Endodermal cell (in vitro differentiated cells): ENCODE data around the gene ZFP91. TPM values are rescaled to one million over a fixed set of nuclear protein-coding genes. Genes with fewer than 3 reads are reported as not detected.

Source experiments
- DNase-seq: peaks from one replicate; pipeline ENCODE4 v3.0.0-alpha.2; 2017
- H3K27ac ChIP-seq: 2 replicates; pipeline ENCODE4 v1.5.1; 2013; ENCODE audit warnings: mild to moderate bottlenecking, low read depth, low read length, moderate library complexity
- H3K27me3 ChIP-seq: 2 replicates; pipeline ENCODE4 v1.6.1; 2013; ENCODE audit warnings: mild to moderate bottlenecking, low read length, moderate library complexity; ENCODE audit not compliant: insufficient read depth, control insufficient read depth, poor library complexity, severe bottlenecking
- H3K36me3 ChIP-seq: 2 replicates; pipeline ENCODE4 v1.7.0; 2013; ENCODE audit warnings: mild to moderate bottlenecking, low read length, moderate library complexity; ENCODE audit not compliant: control insufficient read depth, insufficient read depth
- H3K4me1 ChIP-seq: one replicate; pipeline ENCODE4 v1.7.0; 2013; ENCODE audit warnings: low read length; ENCODE audit not compliant: control insufficient read depth, insufficient read depth
- H3K4me3 ChIP-seq: 2 replicates; pipeline ENCODE4 v1.5.1; 2013; ENCODE audit warnings: mild to moderate bottlenecking, low read length, moderate library complexity
- H3K9ac ChIP-seq: 2 replicates; pipeline ENCODE4 v1.6.1; 2013; ENCODE audit warnings: mild to moderate bottlenecking, low read length, moderate library complexity; ENCODE audit not compliant: poor library complexity, severe bottlenecking; ENCODE audit errors: extremely low read depth
- H3K9me3 ChIP-seq: 2 replicates; pipeline ENCODE4 v1.6.1; 2013; ENCODE audit warnings: mild to moderate bottlenecking, low read length, moderate library complexity; ENCODE audit not compliant: control insufficient read depth
- H3K27ac Mint-ChIP-seq: 2 replicates; pipeline ENCODE4 v1.8.0; 2020; ENCODE audit warnings: mixed read lengths
- H3K27me3 Mint-ChIP-seq: 2 replicates; pipeline ENCODE4 v1.8.0; 2021; ENCODE audit warnings: mild to moderate bottlenecking, mixed read lengths; ENCODE audit not compliant: insufficient read depth
- H3K36me3 Mint-ChIP-seq: 2 replicates; pipeline ENCODE4 v1.8.0; 2020; ENCODE audit warnings: low read depth, mixed read lengths
- H3K4me1 Mint-ChIP-seq: 2 replicates; pipeline ENCODE4 v1.8.0; 2020; ENCODE audit warnings: mixed read lengths
- H3K4me3 Mint-ChIP-seq: 2 replicates; pipeline ENCODE4 v1.8.0; 2020; ENCODE audit warnings: mild to moderate bottlenecking, moderate library complexity, mixed read lengths
- H3K9me3 Mint-ChIP-seq: 2 replicates; pipeline ENCODE4 v1.8.0; 2020; ENCODE audit warnings: mild to moderate bottlenecking, mixed read lengths
- WGBS, 2 experiments: methylation state at CpG; one replicate each; pipeline versions ENCODE4 v1.1.5 to v1.1.7; 2013; ENCODE audit warnings: missing lambda C conversion rate in 2 of 2, mixed read lengths in 1 of 2; ENCODE audit not compliant: insufficient coverage in 1 of 2, insufficient read length in 1 of 2; 5-methylcytosine and 5-hydroxymethylcytosine counted together
- total RNA-seq, 2 donors: library from RNA; stranded (reverse); fragmentation: NEBNext Ultra II Directional in 1 of 2; extraction: Animal tissue kit (Norgen Biotek cat#: 25700) in 1 of 2; gene quantifications; 2 replicates in 1 of 2; 3 replicates in 1 of 2; pipeline ENCODE4 v1.2.1, GENCODE V29; 2021
- TF ChIP-seq, protein P1 (sequence below): fragments of 200-600 bp; sonication (generic); conservative IDR thresholded peaks from 2 replicates; pipeline ENCODE4 v1.5.0; 2021; ENCODE audit warnings: antibody characterized with exemption, mild to moderate bottlenecking

The ZFP91 gene
- total RNA-seq, 2 donors from 2014 or later: 28.0 to 31.0 TPM

DNA sequence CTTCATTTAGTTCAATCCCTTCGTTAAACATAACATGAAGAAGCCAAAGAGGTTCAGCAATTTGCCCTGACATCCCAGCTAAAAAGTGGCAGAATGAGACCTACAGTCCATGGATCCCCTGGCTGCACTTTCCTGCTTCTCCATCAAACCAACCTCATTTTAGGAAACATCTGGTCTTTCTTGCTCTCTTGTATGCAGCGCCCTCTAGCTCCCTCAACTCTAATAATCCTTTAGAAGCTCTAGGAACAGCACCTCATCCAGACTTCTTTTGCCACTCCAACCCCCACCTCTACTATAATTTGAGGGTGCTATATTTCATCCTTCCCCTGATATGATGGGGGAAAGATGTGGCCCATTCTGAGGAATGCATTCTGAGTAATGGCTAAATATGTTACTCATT is 51.0 kb downstream of the ZFP91 start:
- TF ChIP-seq, protein P1, sequence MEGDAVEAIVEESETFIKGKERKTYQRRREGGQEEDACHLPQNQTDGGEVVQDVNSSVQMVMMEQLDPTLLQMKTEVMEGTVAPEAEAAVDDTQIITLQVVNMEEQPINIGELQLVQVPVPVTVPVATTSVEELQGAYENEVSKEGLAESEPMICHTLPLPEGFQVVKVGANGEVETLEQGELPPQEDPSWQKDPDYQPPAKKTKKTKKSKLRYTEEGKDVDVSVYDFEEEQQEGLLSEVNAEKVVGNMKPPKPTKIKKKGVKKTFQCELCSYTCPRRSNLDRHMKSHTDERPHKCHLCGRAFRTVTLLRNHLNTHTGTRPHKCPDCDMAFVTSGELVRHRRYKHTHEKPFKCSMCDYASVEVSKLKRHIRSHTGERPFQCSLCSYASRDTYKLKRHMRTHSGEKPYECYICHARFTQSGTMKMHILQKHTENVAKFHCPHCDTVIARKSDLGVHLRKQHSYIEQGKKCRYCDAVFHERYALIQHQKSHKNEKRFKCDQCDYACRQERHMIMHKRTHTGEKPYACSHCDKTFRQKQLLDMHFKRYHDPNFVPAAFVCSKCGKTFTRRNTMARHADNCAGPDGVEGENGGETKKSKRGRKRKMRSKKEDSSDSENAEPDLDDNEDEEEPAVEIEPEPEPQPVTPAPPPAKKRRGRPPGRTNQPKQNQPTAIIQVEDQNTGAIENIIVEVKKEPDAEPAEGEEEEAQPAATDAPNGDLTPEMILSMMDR: peak; percentile 80
- Mint-ChIP-seq H3K27ac (no peak overlapping the region), H3K9me3 (no peaks in the 10 kb centered on the region), H3K4me1 (no peaks in the 10 kb centered on the region), H3K27me3 (no peaks in the 10 kb centered on the region), H3K36me3 (peaks cover 3% of the 10 kb centered on the region), H3K4me3 (no peak overlapping the region)
- H3K4me3 ChIP-seq: no peak overlapping the region
- no peak overlapping the region for H3K27ac ChIP-seq
- peaks cover 19% of the 10 kb centered on the region for H3K36me3 ChIP-seq
- H3K9ac ChIP-seq: no peak overlapping the region
- no peaks in the 10 kb centered on the region for H3K9me3 ChIP-seq
- 20 to 37% methylated on average over 1 to 2 of the region's 2 CpGs for WGBS, 2 experiments
- no peaks in the 10 kb centered on the region for H3K27me3 ChIP-seq
- no peaks in the 10 kb centered on the region for H3K4me1 ChIP-seq
- peak; percentile 58 for DNase-seq

DNA sequence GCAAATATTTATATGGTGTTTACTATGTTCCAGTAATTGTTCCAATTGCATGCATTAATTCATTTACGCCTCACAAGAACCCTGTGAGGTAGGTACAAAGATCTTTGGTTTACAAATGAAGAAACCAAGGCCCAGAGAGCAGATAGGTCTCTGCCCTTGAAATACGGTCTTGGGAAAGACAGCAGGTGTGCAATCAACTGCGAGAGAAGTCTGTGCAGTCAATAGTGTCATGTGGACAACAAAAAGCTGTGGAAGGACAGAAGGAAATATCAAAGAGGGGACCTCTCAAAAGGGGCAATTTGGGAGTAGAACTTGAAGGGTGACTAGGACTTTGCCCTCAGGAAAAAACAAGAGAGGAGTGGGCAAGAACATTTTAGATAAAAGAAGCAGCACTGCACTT is 52.5 kb downstream of the ZFP91 start:
- H3K27me3 ChIP-seq: no peaks in the 10 kb centered on the region
- Mint-ChIP-seq H3K4me1 (no peaks in the 10 kb centered on the region), H3K27ac (no peak overlapping the region), H3K9me3 (no peaks in the 10 kb centered on the region), H3K4me3 (no peak overlapping the region), H3K36me3 (no peaks in the 10 kb centered on the region), H3K27me3 (no peaks in the 10 kb centered on the region)
- WGBS, 2 experiments: 94 to 98% methylated on average over 3 of the region's 3 CpGs
- DNase-seq: no peak
- no peak overlapping the region for H3K27ac ChIP-seq
- no peaks in the 10 kb centered on the region for H3K4me1 ChIP-seq
- TF ChIP-seq, protein P1: no peak
- no peak overlapping the region for H3K9ac ChIP-seq
- no peaks in the 10 kb centered on the region for H3K9me3 ChIP-seq
- no peak overlapping the region for H3K4me3 ChIP-seq
- H3K36me3 ChIP-seq: peaks cover 5% of the 10 kb centered on the region

DNA sequence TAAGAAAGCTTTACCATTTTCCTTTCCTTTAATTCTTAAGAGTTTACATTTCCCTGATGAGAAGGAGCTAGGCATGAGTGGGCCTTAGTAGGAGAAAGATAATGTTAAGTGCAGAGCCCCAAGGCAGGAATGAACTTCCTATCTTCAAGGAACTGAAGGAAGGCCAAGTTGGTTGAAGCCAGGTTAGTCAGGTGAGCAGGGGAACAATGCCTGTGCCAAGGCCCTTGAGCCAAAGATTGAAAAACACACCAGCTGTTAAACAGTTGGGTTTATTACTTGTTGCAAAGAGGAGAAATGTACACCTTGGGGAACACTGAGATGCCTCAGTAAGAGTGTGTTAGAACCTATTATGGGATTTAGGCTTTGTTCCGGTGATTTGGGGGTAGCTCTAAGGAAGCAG is 53.6 kb downstream of the ZFP91 start:
- no peaks in the 10 kb centered on the region for H3K9me3 Mint-ChIP-seq
- H3K4me1 Mint-ChIP-seq: no peaks in the 10 kb centered on the region
- no peak for DNase-seq
- H3K9me3 ChIP-seq: no peaks in the 10 kb centered on the region
- no peaks in the 10 kb centered on the region for H3K27me3 Mint-ChIP-seq
- TF ChIP-seq, protein P1: no peak
- H3K27me3 ChIP-seq: no peaks in the 10 kb centered on the region
- WGBS, 2 experiments: 92 to 100% methylated on average over 1 of the region's 1 CpG
- H3K4me3 ChIP-seq: no peak overlapping the region
- H3K4me3 Mint-ChIP-seq: no peak overlapping the region
- H3K36me3 Mint-ChIP-seq: no peaks in the 10 kb centered on the region
- no peak overlapping the region for H3K9ac ChIP-seq
- H3K27ac ChIP-seq: no peak overlapping the region
- no peaks in the 10 kb centered on the region for H3K4me1 ChIP-seq
- no peaks in the 10 kb centered on the region for H3K36me3 ChIP-seq
- H3K27ac Mint-ChIP-seq: no peak overlapping the region
